ENCODE measurements around the gene RGS7.

Gene RGS7

DNA sequence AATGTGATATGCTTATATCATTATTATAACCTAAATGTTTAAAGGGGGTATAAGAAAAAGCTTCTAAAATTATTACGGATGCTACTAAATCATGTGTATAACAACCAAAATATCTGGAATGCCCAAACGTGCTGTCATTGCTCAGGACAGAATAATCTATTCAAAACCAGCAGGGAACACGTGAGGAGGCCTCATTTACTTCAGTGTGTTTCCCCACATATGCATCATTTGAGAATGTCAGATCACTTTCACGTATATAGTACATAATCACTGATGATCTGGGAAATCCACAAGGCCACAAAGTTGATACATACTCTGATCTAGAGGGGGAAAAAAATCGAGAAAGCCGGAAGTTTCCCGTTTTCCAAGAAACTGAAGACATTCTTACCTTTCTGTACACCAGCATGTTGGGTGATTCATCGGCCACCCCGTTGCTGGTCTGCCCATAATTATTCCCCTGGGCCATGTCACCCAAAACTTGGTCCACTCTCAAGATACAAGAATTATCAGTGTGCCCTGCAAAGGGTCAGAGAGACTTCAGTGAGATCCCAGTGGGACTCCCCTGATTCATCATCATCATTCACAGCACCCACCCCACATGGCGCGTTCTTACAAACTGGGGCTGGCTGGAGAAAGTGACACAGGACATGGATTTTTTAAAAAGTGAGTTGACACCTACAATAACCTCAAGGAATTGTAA, 1.5 kb downstream of the RGS7 start:
- TF ChIP-seq CTCF (IDR thresholded peaks at IDR 0.05): no peak

DNA sequence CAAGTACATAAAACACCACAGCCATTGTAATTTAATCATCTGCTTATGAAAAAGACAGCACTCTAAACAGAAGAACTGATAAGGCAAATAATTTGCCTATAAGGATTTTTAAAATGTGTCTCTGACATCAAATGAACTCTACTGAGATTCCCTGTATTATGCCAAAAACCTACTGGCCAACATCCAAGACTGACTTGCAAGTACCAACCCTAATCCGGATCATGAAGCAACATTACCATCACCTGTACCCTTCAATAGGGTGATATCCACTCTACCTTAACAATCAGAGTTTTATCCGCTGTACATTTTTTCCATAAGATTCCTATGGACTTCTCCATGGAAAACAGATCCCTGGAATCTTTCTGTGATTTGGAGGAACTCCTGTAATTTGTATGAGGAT, 4.6 kb downstream of the RGS7 start:
- TF ChIP-seq CTCF (IDR thresholded peaks at IDR 0.05): no peak

- TF ChIP-seq CTCF (IDR thresholded peaks at IDR 0.05): no peak
Observed at GRCh38 chr1:241351841-241352240, 5.2 kb downstream of the RGS7 start.

GRCh38 chr1:241343956-241344355, 13.0 kb downstream of the RGS7 start:
- no peak for TF ChIP-seq CTCF (IDR thresholded peaks at IDR 0.05)

DNA sequence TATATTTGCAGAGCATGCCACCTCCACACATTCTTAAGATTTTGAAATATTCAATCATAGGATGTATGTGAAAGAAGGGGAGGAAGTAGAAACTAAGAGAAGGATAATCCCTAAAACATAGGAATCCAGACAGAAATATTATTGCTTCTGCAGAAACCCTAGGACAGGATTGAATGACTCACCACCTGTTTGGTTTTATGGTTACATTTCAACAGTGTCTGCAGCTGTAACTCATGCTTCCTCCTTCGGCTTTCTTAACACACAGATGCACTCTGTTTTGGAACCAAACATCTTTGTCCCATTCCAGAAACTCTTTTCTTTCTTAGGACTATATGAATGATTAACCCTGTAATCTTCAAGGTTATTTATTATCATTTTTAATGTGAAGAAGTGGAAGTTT, 20.7 kb downstream of the RGS7 start:
- no peak for TF ChIP-seq CTCF (IDR thresholded peaks at IDR 0.05)

DNA sequence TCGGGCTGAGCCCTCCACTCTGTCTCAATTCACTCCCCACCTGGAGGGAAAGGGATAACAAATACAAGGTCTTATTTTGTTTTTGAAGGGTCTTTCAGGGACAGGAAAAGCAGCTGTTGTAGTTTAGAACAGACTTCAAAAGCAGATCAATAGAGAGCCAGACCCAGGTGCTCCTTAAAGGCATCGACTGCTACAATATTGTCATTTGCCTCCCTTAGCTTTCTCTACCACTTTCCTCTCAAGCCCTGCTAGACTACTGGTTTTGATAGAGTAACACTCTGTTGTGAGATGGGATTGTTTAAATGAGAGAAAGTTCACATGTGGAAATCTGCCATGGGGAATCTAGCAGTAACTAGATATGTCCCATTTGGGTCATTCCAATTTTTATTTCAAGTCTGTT, 24.0 kb downstream of the RGS7 start:
- TF ChIP-seq CTCF (IDR thresholded peaks at IDR 0.05): no peak

DNA sequence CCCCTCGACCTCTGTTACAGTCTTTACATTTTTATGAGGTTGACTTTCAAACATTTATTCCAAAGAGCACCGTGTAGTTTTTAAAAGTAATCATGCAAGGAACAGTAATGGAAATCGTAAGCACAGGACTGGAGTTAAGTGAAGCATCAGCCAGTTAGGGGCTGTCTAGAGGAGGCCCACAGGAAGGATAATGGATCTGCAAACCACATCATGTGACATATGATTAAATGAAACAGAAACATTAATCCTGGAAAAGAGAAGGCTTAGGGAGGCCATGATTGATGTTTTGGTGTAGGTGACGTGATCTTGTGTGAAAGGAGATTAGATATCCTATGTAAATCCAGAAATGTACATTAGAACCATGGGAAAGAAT, 25.0 kb downstream of the RGS7 start:
- no peak for TF ChIP-seq CTCF (IDR thresholded peaks at IDR 0.05)
